NK-92 (cell line): ENCODE measurements around the gene RBM23.
A peak's percentile ranks its signal among the peaks of the same experiment; 100 is the strongest.
"Not testable (repeated sequence)": the region's sequence is repeated elsewhere in the genome, so short reads cannot be mapped to it uniquely, and the experiment has no call there.

ENCODE experiments used
- DNase-seq: peaks from one replicate; lab custom pipeline; 2025; ENCODE audit not compliant: unreplicated experiment; lab: John Stamatoyannopoulos, UW

Gene RBM23

DNA sequence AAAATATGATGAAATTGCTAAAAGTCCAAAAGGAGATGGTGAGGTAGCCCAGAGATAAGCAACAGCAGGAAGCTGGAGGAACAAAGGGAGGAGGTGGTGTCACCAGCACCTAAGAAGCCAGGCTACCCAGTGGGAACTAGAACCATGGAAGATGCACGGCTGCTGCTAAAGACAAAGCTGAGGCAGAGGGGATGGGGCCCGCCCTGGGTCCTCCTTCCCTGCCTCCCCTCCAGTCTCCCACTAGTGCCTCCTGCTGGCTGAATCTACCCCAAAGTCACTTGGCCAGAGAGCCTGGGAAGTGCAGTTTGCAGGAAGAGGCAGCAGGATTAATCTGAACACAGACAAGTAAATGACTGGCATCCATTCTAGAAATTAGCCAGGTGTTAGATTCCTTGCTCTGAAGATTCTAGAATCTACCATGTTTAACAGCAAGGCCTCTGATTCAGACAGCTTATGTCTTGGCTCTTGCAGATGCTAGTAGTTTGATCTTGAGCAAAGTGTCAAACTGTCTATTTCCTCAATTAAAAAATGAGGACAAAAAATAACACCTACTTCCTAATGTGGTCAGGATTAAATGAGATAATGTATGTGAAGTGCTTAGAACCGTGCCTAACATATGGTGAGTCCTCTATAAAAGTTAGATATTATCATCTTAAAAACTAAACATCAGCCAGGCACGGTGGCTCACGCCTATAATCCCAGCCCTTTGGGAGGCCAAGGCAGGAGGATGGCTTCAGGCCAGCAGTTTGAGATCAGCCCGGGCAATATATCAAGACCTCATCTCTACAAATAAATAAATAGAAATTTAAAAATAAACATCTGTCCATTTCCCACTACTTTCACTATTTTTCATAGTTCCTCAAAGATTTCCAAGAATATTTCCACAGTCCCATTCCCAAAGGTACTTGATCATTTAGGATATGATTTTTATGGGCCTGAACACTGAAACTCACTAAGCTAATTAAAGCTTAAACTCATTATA, 53.2 kb downstream of the RBM23 start:
- no peak for DNase-seq

- DNase-seq = no peak
These were observed 54.0 kb downstream of the RBM23 start for GRCh38 chr14:22864979-22865378.

DNA sequence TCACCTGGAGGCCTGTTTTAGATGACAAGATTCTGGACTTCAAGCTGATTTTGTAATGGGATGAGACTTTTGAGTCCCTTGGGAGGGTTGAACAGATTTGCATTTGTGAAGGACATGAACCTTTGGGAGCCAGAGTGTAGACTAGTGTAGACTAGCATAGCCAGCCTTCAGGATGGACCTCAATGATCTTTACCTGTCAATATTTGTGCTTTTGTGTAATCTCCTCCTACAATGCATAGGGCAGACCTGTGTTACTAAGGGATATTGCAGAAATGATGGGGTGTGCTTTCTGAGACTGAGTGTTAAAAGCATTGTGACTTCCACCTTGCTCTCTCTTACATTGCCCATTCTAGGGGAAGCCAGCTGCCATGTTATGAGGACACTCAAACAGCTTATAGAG, 57.3 kb downstream of the RBM23 start:
- DNase-seq = no peak

- DNase-seq = not testable (repeated sequence)
These were observed 58.6 kb downstream of the RBM23 start for GRCh38 chr14:22860377-22860776.

DNA sequence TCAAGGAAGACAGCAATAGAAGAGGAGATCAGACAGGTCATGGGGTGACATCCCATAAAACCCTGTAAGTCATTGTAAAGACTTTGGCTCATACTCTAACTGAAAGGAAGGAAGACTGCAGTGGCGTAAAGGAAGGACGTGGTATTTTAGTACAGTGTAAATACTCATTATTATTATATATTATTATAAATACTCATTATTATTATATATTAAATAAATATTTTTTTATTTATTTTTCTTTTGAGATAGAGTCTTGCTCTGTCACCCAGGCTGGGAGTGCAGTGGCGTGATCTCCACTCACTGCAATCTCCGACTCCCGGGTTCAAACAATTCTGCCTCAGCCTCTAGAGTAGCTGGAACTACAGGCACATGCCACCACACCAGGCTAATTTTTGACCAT, 62.5 kb downstream of the RBM23 start:
- DNase-seq = no peak

GRCh38 chr14:22854963-22855724, 63.8 kb downstream of the RBM23 start:
- no peak for DNase-seq

GRCh38 chr14:22854296-22854695, 64.7 kb downstream of the RBM23 start:
- DNase-seq = not testable (repeated sequence)

DNA sequence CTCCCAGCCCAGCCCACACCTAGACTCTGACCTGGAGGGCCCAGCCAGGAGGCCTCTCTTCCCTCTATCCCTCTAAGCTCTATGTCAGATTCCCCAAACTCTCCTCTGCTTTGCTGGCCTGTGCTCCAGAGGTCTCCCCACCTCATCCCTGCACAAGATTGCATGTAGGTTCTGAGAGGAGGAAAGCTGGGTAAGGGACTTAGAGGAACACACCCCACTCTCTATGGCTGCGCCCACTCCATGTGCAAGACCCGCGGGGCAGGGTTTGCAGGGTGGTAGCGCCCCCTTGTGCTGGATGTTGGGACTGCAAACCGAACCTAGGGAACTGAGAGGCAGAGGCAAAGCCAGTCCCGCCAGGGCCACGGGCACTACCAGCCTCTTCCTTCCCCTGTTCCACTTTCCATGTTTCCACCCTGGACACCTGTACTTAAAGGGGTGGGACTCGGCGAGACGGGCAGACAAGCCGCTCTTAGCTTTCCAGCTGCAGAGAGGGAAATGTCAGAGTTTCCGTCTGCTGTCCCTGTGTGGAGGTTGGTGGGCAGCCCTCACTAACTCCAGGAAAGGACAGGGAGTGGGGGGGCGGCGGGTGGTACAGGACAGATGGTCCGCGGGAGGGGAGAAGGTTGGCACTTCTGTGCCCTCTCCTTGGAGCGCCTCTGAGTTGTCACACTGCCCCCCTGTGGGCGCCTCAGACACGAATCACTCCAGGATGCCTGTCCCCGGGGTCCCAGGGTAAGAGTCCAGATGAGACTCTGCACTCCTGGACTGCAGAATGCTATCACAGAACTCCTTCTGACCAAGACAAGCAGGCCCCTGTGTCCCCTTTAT, 65.8 kb downstream of the RBM23 start:
- DNase-seq = peak; percentile 34

DNA sequence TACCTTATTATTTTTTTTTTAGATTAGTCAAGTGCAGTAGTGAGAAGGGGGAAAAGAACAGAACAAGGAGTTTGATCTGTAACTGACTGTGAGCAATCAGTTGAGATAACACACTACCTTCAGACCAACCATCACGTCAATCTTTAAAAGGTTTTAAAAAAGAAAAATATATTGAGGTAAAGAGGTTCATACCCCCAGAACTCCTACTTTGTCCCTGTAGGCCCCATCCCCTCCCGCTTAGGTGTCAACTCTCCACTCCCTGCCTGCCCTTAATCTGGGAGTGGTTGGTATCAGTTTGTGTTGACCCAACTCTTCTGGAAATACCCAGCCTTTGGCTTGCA, 66.4 kb downstream of the RBM23 start:
- DNase-seq = no peak

DNA sequence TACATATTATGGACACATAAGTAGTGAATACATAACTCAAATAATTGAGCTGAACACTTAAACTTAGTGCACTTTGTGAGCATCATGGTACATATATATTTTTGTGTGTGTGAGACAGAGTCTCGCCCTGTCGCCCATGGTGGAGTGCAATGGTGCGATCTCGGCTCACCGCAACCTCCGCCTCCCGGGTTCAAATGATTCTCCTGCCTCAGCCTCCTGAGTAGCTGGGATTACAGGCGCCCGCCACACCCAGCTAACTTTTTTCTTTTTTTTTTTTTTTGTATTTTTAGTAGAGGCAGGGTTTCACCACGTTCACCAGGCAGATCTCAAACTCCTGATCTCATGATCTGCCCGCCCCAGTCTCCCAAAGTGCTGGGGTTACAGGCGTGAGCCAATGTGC, 66.8 kb downstream of the RBM23 start:
- DNase-seq = not testable (repeated sequence)

DNA sequence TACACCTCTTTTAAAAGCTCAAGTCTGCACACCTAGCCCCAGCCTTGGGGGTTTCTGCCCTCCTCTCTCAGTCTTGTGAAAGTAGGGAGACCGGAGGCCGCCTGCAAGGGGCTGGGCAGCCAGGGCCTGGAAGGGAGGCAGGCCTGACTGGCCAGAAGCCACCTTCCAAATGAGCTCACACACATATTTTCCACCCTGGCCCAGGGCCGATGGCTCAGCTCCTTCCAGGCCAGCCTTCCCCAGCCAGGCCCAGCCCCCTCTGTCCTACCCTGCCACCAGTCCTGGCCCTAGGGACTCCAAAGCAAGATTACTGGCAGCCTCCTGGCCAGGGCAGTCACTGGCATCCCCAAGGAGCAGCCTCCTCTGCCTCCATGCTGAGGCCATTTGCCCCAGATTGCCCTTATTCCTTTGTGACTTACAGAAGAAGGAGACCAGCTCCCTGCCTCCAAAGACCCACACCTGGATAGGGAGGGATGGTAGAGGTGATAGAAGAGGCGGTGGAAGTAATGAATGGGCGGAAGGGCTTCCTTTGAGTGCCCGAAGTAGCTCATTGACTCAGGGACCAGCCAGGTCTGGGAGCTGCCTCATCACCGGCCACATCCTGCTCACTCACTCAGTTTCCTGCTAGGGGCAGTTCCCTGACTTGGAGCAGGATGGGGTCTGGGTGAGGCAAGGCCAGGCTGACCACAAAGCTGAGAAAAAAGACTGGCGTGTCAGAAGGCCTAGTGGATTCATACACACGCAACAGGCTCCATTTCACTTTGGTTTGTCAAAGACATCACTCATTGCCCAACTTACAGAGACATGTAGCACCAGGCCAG, 67.8 kb downstream of the RBM23 start:
- no peak for DNase-seq

- DNase-seq = no peak
These were observed 69.6 kb downstream of the RBM23 start for GRCh38 chr14:22849212-22849819.

GRCh38 chr14:22848351-22849164, 70.4 kb downstream of the RBM23 start:
- DNase-seq = no peak

DNA sequence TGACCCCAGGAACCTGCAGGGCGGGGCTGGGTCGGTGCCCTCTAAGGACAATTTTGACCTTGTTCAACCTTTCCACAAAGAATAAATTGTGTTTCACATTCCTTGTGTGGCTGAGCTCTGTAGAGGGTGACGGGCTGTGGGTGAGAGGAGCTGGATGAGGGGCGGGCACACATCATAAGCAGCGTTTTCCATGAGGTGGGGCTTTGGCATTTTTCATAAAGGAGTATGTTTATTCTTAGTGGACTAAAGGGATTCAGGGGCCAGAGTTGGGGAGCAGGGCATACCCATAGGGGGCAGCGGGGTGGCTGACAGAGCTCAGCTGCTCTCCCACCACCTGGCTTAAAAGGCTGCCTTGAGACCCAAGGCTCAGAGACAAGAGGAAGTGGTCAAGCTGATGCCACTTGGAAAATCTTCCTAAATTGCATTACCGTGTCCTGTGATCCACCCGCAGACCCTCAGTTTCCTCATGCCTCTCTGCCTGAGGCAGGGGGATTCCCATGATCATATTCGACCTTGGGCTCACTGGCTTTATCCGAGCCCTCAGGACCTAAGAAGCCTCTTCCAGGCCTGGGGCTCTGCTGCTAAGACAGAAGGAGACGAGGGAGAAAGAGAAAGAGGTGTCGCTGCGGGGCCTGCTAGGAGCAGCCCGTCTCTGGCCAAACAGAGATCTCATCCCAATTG, 71.1 kb downstream of the RBM23 start:
- DNase-seq = no peak

DNA sequence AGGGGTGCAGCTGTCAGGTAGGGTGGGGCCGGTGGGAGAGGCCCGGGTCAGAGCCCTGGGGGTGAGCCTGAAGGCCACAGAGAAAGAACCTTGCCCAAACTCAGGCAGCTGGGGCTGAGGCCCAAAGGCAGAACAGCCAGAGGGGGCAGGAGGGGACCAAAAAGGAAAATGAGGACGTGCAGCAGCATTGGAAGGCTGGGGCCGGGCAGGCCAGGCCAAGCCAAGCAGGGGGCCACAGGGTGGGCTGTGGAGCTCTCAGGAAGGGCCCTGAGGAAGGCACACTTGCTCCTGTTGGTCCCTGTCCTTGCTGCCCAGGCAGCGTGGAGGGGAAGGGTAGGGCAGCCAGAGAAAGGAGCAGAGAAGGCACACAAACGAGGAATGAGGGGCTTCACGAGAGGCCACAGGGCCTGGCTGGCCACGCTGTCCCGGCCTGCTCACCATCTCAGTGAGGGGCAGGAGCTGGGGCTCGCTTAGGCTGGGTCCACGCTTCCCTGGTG, 72.1 kb downstream of the RBM23 start:
- no peak for DNase-seq

GRCh38 chr14:22845821-22846625, 72.9 kb downstream of the RBM23 start:
- no peak for DNase-seq

- no peak for DNase-seq
These were observed 73.9 kb downstream of the RBM23 start for GRCh38 chr14:22845103-22845394.
